GM19035 (cell line): ENCODE results near the gene SLC8A1.

Source experiments
- ATAC-seq: cut with Tn5 transposase; IDR thresholded peaks from one replicate; pipeline ENCODE4 v1.9.1; 2021; ENCODE audit not compliant: unreplicated experiment

SLC8A1 gene

DNA sequence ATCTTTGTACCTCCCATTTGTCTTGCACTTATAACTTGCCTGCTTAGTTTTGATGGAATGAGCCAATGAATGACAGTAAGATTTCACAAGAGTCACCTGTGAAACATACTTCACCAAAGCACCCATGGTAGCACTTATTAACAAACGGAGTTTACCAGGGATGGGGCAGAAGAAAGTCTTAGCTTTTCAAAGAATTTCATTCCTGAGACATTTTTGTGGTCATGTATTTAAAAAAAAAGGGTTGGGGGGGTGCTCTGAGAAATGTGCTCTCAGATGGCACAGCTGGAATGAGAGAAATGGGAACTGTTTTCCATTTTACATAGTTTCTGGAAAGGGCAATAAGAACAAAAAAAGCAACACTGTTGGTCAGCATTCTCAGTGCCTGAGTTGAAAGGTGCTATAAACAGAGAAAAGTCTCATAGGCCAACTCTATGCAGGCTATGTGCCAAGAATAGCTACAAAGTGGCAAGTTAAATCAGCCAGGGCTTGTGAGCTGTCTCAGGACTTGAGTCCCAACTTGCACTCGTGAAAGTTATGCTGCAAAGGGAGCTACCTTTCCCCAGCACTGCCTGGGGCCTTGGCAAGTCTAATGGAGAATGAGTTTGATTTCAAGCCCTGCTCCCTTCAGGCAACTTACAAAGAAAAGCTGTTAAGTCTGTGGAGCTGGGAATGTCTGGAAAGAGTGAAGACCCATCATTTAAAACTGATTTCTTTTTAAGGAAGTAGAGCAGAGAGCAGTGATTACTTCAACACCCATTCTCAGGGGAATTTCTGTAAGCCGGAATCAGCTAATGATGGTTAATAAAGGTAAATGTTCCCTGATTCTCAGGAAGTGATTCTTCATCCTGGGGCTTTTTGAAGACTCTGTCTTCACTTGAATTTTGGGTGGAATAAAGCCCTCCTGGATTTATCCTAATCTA is 170.6 kb downstream of the SLC8A1 start:
- ATAC-seq = peak; percentile 48

- ATAC-seq = no peak
Measured at GRCh38 chr2:40279482-40279881, 172.4 kb downstream of the SLC8A1 start.

GRCh38 chr2:40279001-40279400 is 172.9 kb downstream of the SLC8A1 start:
- ATAC-seq = no peak

DNA sequence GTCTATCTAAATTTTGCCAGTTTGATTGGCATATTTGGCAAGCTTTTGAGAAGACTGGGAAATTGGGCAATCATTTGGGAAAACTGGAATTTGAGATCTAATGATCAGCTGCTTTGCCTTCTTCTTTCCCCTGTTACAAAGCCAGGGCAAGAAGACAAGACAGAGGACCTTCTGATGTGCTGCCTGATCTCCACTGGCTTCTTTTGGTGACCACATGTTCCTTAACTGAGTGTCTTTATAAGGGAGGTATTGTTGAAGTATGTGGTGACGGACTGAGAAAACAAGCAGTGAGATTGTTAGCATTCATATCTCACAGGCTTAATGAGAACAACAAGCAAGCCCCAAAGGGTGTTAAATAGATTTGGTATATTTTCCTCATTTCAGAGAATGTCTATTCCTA is 175.8 kb downstream of the SLC8A1 start:
- ATAC-seq = no peak

DNA sequence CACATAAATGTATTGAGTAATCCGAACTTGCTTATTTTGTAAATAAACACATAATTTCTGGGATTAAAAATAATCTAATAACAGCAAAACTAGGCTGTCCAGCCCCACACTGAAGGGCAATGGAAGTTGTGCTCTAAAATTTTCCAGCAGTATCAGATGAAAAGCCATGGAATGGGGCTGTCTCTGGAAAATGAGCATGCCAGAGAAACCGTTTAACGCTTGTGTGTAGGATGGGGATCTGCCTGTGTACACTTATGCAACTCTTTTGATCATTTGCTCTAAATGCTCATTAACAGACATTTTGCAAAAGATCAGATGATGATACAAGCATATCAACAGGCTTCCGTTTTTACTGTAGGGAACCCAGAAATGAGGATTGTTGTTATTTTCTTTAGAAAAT is 177.6 kb downstream of the SLC8A1 start:
- no peak for ATAC-seq

DNA sequence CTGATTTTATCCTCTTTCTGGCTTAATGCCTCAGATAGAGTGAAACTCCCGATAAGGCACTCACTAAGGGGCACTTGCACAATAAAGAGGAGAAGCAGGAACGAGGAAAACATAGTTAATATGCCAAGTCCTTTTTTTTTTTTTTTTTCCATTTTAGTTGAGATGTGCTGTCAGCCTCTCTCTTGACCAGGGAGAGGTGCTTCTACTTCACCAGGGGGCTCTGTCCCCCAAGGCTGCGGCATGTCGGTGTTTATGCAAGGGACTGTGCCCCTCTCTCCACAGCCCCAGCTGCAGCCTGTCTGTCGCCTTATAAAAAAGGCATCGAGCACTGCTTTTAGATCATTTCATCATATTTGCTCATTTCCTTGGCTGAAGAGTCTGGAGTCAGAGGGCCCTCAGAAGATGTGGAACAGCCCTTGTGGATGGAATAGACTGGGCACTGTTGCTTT is 178.1 kb downstream of the SLC8A1 start:
- ATAC-seq = no peak

DNA sequence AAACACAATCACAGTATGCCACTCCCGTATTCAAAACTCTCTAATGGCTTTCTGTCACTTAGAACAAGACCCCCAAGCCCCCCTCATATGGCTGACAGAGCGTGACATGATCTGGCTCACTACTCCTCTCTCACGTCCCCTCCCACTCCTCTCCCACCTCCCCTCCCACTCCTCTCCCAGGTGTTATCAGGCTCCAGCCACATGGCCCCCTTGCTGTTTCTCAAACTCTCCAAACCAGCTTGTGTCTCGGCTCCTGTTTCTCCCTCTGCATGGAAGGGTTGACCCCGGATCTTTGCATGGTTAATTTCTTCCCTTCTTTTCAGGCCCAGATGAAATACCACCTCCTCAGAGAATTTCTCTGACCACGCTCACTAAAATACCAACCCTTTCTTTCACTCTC is 180.8 kb downstream of the SLC8A1 start:
- ATAC-seq = no peak

GRCh38 chr2:40270372-40270771 is 181.5 kb downstream of the SLC8A1 start:
- ATAC-seq = no peak

DNA sequence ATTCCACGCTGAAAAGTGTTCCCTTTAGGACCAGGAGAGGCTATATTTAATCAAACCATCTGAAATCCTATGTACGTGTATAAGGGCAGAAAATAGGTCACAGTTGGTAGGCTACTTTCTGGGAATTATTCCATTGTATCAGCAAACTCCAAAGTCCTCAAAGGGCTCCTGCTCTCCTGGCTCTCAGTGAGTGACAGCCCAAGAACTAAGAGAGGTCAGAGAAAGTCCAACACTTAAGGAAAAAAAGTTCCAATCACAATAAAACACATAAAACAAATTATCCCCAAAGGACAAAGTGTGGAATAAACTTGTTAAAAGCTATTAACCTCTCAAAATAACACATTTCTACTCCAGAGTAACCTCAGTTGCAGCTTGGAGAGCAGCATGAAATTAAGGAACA is 183.3 kb downstream of the SLC8A1 start:
- no peak for ATAC-seq

DNA sequence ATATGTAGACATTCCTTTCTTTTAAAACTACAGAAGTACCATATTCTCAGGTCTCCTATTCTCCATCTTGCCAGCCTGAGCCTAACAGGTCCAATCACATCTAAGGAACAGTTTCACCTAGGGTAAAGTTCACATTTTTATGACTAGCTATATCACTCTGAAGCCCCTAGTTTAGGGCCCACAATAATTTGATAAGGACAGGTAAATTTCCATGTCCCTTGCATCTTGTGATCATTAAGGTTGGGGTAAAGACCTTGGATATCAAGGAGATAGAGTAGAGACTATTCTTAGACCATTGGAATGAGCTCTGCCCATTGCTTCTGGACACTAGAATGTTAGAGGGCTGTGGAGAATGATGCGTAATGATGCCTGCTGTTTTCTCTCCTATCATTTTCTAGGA is 185.7 kb downstream of the SLC8A1 start:
- no peak for ATAC-seq

DNA sequence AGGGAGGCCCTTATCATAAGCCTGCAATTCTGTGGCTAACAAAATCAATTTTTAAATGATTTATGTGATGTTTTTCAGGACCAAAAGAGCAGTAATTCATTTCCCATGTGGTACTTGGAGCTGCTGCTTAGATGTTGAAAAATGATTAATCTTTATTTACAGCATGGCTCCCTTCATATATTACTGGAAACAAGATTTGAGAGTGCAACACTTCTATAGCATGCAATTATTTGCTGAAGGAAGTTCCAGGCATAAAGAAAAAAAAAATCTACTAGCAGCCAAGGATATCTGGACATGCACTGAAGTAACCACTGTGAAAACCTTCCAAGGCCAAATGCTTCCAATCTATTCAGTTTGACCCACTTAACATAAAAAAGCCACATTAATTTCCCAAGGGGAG is 186.3 kb downstream of the SLC8A1 start:
- ATAC-seq = no peak

GRCh38 chr2:40261042-40261441 is 190.8 kb downstream of the SLC8A1 start:
- no peak for ATAC-seq

DNA sequence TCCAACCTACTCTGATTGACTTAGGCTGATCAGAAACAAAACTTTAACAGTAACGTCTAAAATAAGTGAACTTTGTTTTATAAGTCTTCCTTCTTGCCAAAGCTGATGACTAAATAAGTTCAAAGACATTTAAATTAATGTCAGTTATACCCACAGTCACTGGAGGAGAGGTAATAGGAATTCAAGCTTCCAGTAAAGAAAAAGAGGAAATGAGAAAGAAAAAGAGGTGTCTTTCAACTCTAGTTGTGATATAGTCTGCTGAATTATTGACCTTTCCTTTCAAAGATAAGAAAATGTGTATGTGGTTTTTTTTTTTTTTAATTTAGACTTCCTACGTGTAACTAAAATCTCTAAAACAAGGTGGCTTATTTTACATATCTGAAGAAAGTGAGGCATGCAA is 191.5 kb downstream of the SLC8A1 start:
- no peak for ATAC-seq

GRCh38 chr2:40259900-40260299 is 192.0 kb downstream of the SLC8A1 start:
- no peak for ATAC-seq

DNA sequence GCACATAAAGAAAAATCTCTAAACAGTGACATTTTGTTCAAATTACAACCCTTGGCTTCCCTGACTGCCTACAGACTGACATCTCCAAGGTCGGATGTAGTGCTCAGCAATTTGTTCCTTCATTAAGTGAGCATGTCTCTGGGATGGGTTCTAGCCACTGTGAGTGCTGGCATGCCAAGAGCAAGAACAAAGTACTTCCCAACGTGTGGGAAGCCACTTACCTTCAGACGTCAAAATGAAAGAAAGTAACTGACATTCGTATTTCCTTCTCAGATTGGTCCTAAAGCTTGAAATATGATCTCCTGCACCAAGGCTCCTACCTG is 193.8 kb downstream of the SLC8A1 start:
- ATAC-seq = no peak

DNA sequence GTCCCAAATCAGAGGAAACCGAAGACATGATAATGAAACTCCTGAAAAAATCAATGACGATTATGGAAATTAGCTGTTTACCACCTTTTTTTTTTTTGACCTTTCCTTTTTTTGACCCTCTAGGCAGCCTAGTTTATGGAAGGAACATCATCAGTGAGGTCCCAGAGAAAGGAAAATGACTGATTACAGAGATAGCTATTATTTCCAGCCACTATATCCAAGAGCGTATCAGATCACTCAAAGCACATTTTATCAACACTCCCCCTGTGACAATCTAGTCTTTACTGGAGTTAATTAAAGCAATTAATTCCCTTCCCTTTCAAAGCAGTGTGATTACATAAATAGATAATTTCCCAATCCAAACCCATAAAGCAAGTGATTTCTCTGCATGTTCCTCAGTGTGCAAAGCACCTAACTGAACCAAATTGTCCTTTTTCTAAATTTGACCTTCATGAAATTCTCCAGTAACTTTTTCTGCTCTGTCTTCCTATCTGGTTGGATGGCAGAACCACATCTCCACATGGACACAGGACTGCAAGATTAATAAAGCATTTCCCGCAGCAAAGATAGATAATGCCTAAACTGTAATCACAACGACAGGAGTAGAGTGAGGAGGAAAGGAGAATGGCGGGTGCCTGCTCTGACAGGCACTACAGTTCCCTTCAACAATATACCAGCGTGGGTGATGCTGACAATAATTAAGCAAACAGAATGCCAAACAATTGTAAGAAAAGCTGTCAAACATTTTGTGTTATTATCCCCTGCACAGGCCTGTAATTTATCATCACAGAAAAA is 194.4 kb downstream of the SLC8A1 start:
- no peak for ATAC-seq

GRCh38 chr2:40256649-40257048 is 195.2 kb downstream of the SLC8A1 start:
- no peak for ATAC-seq

DNA sequence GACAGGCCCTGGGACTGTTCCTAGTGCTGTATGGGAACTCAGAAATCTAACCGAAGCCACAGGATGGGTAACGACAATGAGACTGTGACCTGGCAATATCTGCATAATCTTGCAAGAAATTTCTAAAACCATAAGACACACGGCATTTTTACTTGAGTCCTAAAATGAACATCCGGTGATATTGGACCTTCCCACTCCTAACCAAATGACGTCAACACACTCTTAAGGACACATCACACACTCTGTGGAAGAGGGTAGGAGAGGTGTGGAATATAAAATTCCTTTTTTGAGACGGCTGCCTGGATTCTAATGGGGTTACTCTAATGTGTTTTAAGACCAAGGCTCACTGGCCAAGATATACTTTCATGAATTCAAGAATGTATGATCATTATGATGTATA is 195.9 kb downstream of the SLC8A1 start:
- no peak for ATAC-seq

DNA sequence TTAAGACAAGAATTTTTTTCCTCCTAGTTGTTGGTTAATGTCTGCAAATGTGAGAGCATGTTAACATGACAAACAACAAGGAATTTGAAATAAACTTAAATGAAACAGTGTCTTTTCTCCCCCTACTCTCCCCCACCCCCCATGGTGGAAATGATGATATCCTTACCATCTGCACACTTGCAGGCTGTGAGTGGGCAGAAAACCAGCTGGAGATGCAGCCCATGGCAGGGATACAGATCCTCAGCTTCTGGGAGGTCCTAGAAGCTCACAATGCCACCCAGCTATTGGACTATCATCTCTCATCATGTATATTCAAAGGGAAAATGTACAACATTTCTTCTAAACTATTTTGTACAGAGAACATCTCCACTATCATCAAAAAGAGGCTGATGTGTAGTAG is 196.8 kb downstream of the SLC8A1 start:
- no peak for ATAC-seq

GRCh38 chr2:40254611-40255010 is 197.3 kb downstream of the SLC8A1 start:
- no peak for ATAC-seq

DNA sequence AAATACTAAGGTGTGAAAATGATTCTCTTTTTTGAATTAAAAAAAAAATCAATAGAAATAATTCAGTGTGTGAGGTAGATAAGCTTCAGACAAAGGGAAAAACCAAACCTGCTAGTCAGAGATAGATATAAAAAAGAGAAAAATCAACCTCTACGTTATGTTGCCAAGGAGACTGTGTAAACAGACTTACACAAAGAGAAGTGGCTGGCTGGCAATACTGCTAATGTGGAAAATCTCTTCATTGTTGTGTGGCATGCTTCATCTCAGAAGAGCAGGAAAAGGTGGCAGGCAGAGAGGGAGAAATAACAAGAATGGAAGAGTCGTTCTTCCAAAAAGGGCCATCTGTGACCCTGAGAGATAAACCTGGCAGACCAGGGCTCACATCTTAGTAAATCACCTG is 200.8 kb downstream of the SLC8A1 start:
- no peak for ATAC-seq

DNA sequence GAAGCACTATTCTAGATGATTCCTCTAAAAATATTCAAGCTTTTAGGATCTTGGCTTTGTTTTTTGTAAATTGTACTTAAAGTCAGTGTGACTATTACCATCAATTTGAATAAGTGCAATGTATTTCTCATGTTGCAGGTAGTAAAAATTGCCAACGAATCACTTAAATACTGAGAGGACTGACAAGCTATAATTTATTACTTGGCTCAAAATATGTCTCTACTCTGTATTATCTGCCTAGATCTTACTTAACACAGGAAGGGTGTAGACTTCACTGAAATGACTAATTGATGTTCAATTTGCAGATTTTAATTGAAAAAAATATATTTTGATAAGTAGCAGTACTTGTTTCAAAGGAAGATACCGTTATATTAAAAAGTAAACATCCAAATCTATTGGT is 202.3 kb downstream of the SLC8A1 start:
- no peak for ATAC-seq
